Activated naive CD4-positive, alpha-beta T cell treated with anti-CD3 and anti-CD28 coated beads for 36 hours (primary cell): ENCODE data around the gene SUDS3. TPM values are rescaled to one million over a fixed set of nuclear protein-coding genes. Genes with fewer than 3 reads are reported as not detected.
A peak's percentile ranks its signal among the peaks of the same experiment; 100 is the strongest.

Experiments used
- CTCF ChIA-PET: fragments of 350-600 bp; sonication (Branson Sonifier 250); formaldehyde crosslinking; loops from one replicate; lab custom pipeline; 2021; ENCODE audit warnings: antibody characterized with exemption; lab: Charles Lee
- DNase-seq: peaks from one replicate; pipeline ENCODE4 v3.0.0-alpha.2; 2020
- H3K27ac Mint-ChIP-seq: one replicate; pipeline ENCODE4 v1.8.0; 2021; ENCODE audit warnings: mild to moderate bottlenecking, mixed read lengths
- H3K27me3 Mint-ChIP-seq: one replicate; pipeline ENCODE4 v1.8.0; 2021; ENCODE audit warnings: low read depth, mixed read lengths
- H3K36me3 Mint-ChIP-seq: one replicate; pipeline ENCODE4 v1.8.0; 2021; ENCODE audit warnings: low read depth, mixed read lengths
- H3K4me1 Mint-ChIP-seq: one replicate; pipeline ENCODE4 v1.8.0; 2021; ENCODE audit warnings: low read depth, mixed read lengths
- H3K4me3 Mint-ChIP-seq: one replicate; pipeline ENCODE4 v1.8.0; 2021; ENCODE audit warnings: mild to moderate bottlenecking, moderate library complexity, mixed read lengths
- H3K9me3 Mint-ChIP-seq: one replicate; pipeline ENCODE4 v1.8.0; 2021; ENCODE audit warnings: mixed read lengths
- intact Hi-C: fragments of 100-400 bp; cut with micrococcal nuclease; formaldehyde crosslinking; loops from one replicate; pipeline ENCODE4 v1.15.1; 2023
- total RNA-seq, 2 experiments: library from RNA; stranded (reverse); gene quantifications; one replicate each; pipeline ENCODE4 v1.2.3, GENCODE V29; 2021

SUDS3 gene
- total RNA-seq, 2 experiments from 2014 or later = 17.5 to 18.6 TPM

DNA sequence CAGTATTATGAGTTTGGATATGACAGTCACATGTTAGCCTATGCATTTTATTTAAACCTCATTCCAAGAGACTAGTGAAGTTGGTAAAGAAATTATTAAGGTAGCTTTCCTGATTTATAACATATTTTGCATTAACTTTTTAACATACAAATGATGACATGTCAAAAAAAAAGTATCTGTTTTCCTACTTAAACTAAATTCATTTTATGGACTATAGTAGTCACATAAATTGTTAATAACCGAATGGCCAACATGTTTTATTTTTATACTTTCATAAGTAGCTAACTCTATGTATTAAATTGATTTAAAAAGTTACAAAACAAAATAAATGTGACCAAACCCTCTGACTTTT lies 18.4 kb upstream of the SUDS3 start:
- DNase-seq = no peak
- intact Hi-C loops = loop anchor here (5.0 kb wide), 3 partner anchors 221 to 321 kb away; partner anchors contain the start of genes PEBP1 and WSB2
- peak overlapping the region; percentile 73 for H3K4me3 Mint-ChIP-seq
- H3K9me3 Mint-ChIP-seq = peaks cover 3% of the 10 kb centered on the region
- H3K36me3 Mint-ChIP-seq = peaks cover 12% of the 10 kb centered on the region
- peak overlapping the region; percentile 90 for H3K27ac Mint-ChIP-seq
- peaks cover 54% of the 10 kb centered on the region for H3K4me1 Mint-ChIP-seq
- CTCF ChIA-PET = interaction anchor here (0.6 to 3.4 kb wide), 8 partner anchors 14 to 175 kb away, joined by 3 to 38 read pairs (median 4); partner anchors contain the start of gene SUDS3
- H3K27me3 Mint-ChIP-seq = no peaks in the 10 kb centered on the region

DNA sequence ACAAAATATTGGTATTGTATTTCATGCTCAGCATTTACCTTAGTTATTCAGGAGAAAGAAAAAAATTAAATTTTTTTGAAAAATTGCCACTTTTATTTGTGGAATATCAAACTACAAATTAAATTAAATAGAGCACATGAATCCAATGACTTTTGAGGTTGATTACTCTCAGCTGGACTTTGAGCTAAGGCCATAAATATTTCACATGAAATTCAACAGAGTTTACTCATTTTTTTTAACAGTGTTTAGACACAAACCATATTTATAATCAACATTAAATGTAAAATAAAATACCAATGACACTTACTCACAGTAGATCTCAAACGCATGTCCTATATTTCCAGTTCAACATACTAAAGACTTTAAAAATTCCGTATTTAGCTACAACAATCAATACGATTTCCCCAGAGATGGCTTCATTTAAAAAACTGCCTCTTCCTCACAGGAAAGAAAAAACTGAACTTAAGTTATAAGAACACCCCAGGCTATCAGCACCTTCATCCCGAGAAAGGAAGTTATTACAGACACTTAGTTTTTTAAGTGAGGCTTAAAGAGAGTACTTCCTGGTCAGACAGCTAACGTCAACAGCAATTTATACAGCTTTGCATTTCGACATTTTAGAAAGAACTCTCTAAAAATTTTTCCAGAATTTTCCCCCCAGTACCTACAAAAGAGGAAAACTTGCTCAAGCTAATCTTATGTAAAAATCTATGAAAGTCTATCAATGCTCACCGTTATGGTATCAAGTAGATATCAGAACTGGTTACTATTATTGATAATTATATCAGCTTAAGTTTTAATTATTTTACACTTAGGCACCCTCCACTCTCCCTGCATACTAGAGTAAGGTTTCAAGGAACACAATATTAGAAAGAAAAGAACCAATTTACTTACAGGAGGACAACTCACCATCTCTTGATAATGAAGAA lies 17.5 kb upstream of the SUDS3 start:
- Mint-ChIP-seq H3K27me3 (no peaks in the 10 kb centered on the region), H3K9me3 (peaks cover 3% of the 10 kb centered on the region), H3K4me1 (peaks cover 48% of the 10 kb centered on the region), H3K4me3 (peak overlapping the region; percentile 85), H3K36me3 (peaks cover 6% of the 10 kb centered on the region), H3K27ac (peak overlapping the region; percentile 94)
- intact Hi-C loops = loop anchor here (1.0 to 5.0 kb wide), 6 partner anchors 14 to 322 kb away; partner anchors contain the start of genes PEBP1 and WSB2
- CTCF ChIA-PET = interaction anchor here (0.6 to 3.4 kb wide), 8 partner anchors 12 to 176 kb away, joined by 3 to 38 read pairs (median 4); partner anchors contain the start of gene SUDS3
- DNase-seq = no peak

DNA sequence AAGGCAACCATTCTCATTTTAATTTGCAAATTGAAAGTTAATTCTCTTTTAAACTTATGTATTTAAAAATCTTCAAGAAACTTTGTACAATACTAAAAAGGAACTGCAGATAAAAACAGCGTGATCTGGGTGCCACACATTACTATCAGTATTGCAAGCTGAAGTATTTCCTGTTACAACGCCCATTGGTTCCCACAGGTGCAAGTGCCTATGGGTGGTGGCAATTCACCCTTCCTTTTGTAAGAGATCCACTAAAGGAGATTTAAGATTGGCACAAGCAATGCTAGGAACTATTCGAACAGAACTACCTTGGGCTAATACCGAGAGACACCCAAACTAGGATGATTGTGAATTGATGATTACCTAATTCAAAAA lies 16.8 kb upstream of the SUDS3 start:
- Mint-ChIP-seq H3K4me3 (peak overlapping the region; percentile 85), H3K36me3 (peaks cover 3% of the 10 kb centered on the region), H3K9me3 (peaks cover 1% of the 10 kb centered on the region), H3K27ac (peak overlapping the region; percentile 94), H3K4me1 (peaks cover 43% of the 10 kb centered on the region), H3K27me3 (no peaks in the 10 kb centered on the region)
- DNase-seq = peak; percentile 65
- CTCF ChIA-PET = interaction anchor here (0.6 to 3.4 kb wide), 4 partner anchors 11 to 1911 kb away, joined by 3 to 38 read pairs (median 4); partner anchors contain the start of gene SUDS3
- intact Hi-C loops = loop anchor here (1.0 to 5.0 kb wide), 6 partner anchors 14 to 322 kb away; partner anchors contain the start of genes PEBP1 and WSB2

DNA sequence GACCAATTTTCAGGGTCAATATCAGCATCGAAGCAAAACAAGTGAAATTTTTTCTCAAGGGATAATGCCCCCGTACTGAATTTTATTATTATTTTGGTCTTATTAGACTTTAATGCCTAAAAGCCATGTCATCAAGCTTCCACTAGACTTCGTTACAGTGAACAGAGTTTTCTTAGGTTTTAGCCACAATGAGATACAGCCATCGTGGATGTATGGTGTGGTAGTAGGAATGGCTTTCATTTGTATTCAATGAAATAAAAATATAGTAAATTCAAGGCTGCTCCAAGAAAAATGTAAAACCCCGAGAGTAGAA lies 15.3 kb upstream of the SUDS3 start:
- no peaks in the 10 kb centered on the region for H3K9me3 Mint-ChIP-seq
- CTCF ChIA-PET = interaction anchor here (0.7 kb wide), 1 partner anchor 93 kb away, joined by 3 read pairs; no protein-coding TSS in a partner anchor
- H3K27me3 Mint-ChIP-seq = no peaks in the 10 kb centered on the region
- H3K4me3 Mint-ChIP-seq = no peak overlapping the region
- H3K36me3 Mint-ChIP-seq = no peaks in the 10 kb centered on the region
- H3K4me1 Mint-ChIP-seq = peaks cover 30% of the 10 kb centered on the region
- H3K27ac Mint-ChIP-seq = no peak overlapping the region
- no peak for DNase-seq
- intact Hi-C loops = no loop called here

DNA sequence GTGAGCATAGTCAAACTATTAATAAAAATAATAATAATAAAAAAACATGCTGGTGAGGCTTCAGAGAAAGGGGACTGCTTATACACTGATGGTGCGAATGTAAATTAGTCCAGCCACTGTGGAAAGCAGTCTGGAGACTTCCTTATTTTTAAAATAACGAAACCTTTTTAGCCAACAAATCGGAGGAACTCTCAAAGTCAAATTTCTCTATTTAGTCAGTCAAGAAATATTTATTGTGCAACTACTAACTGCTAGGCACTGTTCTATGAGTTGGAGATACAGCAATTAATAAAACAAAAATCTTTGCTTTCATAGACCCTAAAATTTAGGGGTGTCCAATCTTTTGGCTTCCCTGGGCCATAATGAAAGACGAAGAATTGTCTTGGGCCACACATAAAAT lies 14.5 kb upstream of the SUDS3 start:
- CTCF ChIA-PET = no interaction called here
- intact Hi-C loops = no loop called here
- Mint-ChIP-seq H3K36me3 (no peaks in the 10 kb centered on the region), H3K27ac (no peak overlapping the region), H3K9me3 (no peaks in the 10 kb centered on the region), H3K27me3 (no peaks in the 10 kb centered on the region), H3K4me3 (no peak overlapping the region), H3K4me1 (peaks cover 22% of the 10 kb centered on the region)
- DNase-seq = no peak

DNA sequence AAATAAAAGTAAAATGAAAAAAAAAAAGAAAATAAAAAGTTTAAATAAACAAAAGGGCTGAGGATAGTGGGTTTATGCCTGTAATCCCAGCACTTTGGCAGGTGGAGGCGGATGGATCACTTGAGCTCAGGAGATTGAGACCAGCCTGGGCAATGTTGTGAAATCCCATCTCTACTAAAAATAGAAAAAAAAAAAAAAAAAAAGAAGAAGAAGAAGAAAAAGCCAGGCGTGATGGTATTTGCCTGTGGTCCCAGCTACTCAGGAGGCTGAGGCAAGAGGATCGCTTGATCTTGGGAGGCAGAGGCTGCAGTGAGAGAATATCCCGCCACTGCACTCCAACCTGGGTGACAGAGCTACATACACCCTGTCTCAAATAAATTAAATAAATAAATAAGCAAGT lies 7.5 kb upstream of the SUDS3 start:
- Mint-ChIP-seq H3K27ac (no peak overlapping the region), H3K27me3 (no peaks in the 10 kb centered on the region), H3K4me1 (peaks cover 17% of the 10 kb centered on the region)

DNA sequence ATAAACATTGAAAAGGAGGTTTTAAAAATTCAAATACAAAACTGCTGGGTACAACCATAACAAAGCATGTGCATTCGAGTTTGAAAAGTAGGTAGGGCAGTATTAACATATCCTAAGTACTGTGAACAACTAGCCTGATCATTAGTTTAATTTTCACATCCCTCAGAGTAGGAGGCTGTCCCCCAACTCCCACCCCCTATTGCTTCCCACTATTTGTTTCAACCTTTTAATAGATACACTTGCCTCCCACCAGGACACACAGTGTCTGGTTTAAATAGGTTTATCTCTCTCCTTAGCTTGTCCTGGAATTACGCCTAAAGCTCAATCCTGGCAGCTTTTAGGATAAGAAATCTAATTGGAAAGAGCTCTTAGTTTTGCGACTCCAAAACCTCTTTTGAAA lies 5.8 kb upstream of the SUDS3 start:
- Mint-ChIP-seq H3K27me3 (no peaks in the 10 kb centered on the region), H3K36me3 (no peaks in the 10 kb centered on the region), H3K4me1 (peaks cover 31% of the 10 kb centered on the region), H3K27ac (no peak overlapping the region), H3K9me3 (no peaks in the 10 kb centered on the region), H3K4me3 (peak overlapping the region; percentile 95)
- intact Hi-C loops = loop anchor here (5.0 to 10.0 kb wide), 3 partner anchors 63 to 1634 kb away; partner anchors contain the start of gene FBXO21
- CTCF ChIA-PET = interaction anchor here (0.6 to 1.5 kb wide), 3 partner anchors 11 to 191 kb away, joined by 4 to 6 read pairs (median 4); no protein-coding TSS in a partner anchor
- DNase-seq = no peak

More for the DNA sequence above, 7.5 kb upstream of the SUDS3 start:
- intact Hi-C loops = no loop called here
- no peak overlapping the region for H3K4me3 Mint-ChIP-seq
- no peaks in the 10 kb centered on the region for H3K9me3 Mint-ChIP-seq
- no peak for DNase-seq
- no peaks in the 10 kb centered on the region for H3K36me3 Mint-ChIP-seq
- CTCF ChIA-PET = interaction anchor here (0.6 to 1.4 kb wide), 2 partner anchors 186 to 199 kb away, joined by 3 to 4 read pairs; no protein-coding TSS in a partner anchor

DNA sequence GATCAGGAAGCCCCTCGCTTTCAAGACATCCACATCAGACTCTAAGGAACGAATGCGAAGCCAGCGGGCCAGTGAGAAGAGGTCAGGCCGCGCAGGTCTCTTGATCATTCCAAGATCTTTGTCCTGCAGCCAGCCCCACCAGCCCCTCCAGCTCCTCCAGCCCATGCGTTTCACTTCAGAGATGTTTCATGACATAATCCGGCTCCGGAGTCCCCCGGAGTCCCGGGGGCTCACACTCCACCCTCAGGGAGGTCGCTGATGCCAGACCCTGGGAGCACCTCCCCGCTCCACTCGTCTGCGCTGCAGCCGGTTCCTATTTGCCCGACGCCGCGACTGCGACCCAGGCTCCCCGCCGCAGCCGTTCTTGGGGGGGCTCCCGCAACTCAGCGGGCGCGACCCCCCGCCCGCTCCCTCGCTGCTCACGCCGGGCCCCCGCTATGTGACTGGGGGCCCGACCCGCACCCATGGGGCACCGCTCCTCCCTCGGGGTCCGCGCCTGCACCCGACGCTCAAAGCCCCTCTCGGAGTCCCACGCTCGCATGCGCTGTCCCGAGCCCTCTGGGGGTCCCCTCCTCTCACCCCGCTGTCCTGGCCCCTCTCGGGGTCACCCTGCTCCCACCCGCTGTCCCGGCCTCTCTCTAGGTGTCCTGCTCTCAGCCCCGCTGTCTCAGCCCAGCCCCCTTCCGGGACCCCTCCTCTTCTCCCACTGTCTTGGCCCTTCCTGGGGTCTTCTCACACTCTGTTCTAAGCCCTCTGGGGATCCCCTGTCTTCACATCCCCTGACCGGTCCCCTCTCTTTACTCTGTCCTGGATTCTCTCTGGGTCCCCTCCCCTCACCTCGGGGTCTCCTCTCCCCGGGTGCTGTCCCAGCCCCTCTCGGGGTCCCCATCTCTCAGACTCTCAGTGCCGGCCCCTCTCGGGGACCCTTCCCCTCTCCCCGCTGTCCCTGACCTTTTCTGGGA lies 4.8 kb upstream of the SUDS3 start:
- no peak overlapping the region for H3K27ac Mint-ChIP-seq
- no peaks in the 10 kb centered on the region for H3K36me3 Mint-ChIP-seq
- intact Hi-C loops = loop anchor here (5.0 to 10.0 kb wide), 3 partner anchors 64 to 1633 kb away; partner anchors contain the start of gene FBXO21
- peak; percentile 13 for DNase-seq
- no peaks in the 10 kb centered on the region for H3K27me3 Mint-ChIP-seq
- no peaks in the 10 kb centered on the region for H3K9me3 Mint-ChIP-seq
- CTCF ChIA-PET = interaction anchor here (0.6 to 1.5 kb wide), 3 partner anchors 12 to 192 kb away, joined by 4 to 6 read pairs (median 4); no protein-coding TSS in a partner anchor
- H3K4me3 Mint-ChIP-seq = peak overlapping the region; percentile 95
- H3K4me1 Mint-ChIP-seq = peaks cover 36% of the 10 kb centered on the region

DNA sequence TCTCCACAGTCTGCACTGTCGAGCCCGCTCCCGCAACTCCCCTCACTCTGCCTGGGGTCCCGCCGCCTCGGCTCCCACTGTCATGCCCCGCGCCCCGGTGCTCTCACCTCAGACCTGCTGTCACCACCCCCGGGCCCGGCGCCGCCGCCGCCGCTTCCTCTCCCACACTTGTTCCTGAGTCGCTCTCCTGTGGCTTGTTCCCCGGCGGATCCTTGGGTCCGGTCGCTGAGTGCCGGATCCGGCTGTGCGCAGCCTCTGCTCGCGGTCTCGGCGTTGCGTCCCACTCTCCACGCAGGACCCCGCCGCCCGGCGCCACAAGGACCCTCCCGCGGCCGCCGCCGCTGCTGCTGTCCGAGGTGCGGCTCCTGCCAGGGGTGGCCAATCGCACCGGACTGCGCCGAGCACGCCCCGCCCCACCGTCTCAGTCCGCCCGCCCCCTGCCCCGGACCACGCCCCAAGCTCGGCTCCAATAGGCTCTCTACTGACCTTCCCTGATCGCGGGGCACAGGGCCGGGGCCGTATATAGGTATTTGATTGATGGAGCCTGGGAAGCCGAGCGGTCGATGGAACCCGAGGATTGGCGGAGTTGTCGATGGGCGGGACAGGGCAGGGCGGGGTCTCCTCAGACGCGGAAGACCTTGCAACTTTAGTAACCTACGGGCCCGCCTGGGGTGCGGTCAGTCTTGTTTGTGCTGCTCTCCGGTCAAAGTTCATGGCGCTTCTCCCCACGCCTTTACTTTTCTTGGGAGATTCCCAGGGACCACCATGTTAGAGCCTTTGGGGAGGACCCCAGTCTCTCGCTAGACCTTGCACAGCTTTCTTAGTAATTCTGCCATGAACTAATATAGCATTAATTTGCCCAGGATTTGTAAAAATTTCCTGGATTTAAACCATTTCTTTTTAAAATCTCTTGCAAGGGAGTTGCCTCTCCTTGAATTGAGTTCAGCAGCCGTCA lies 3.5 kb upstream of the SUDS3 start, which contains the start of gene TAOK3:
Gene TAOK3 (minus strand): TSS at position 367 of the 955 bp plus-strand sequence. CDS start 117,340 bp downstream, outside the sequence.
- Mint-ChIP-seq H3K36me3 (no peaks in the 10 kb centered on the region), H3K9me3 (no peaks in the 10 kb centered on the region), H3K4me1 (peaks cover 40% of the 10 kb centered on the region), H3K27me3 (no peaks in the 10 kb centered on the region), H3K4me3 (peak within 1 kb of the TSS; percentile 95), H3K27ac (peak within 1 kb of the TSS; percentile 89)
- DNase-seq = peak; percentile 98
- CTCF ChIA-PET = interaction anchor here (0.5 to 1.3 kb wide), 5 partner anchors 15 to 318 kb away, joined by 3 to 8 read pairs (median 4); no protein-coding TSS in a partner anchor
- intact Hi-C loops = loop anchor here (1.0 to 10.0 kb wide), 5 partner anchors 14 to 1632 kb away; partner anchors contain the start of gene FBXO21

DNA sequence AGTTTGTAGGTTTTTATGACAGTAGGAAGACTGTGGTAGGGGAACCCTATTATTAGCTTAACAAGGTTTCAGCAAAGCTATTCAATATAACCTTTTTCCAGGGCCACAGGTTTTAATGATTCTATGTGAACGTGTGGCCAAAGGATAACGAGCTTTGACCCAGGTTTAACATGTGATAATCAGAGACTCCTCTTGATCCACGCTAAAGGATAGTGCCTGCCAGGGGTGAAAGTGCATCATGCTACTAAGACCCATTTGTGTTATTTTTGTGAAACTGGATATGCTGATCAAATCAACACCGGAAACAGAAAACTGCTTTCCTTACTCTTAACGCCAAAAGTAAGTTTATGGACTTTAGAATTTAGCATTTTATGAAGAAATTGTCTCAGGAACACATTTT lies 2.7 kb upstream of the SUDS3 start:
- Mint-ChIP-seq H3K4me3 (peak overlapping the region; percentile 95), H3K27me3 (no peaks in the 10 kb centered on the region), H3K27ac (peak overlapping the region; percentile 89), H3K4me1 (peaks cover 44% of the 10 kb centered on the region), H3K9me3 (no peaks in the 10 kb centered on the region), H3K36me3 (no peaks in the 10 kb centered on the region)
- intact Hi-C loops = loop anchor here (1.0 to 10.0 kb wide), 5 partner anchors 14 to 1631 kb away; partner anchors contain the start of gene FBXO21
- no peak for DNase-seq
- CTCF ChIA-PET = interaction anchor here (1.0 to 1.3 kb wide), 4 partner anchors 16 to 252 kb away, joined by 3 to 8 read pairs (median 4); no protein-coding TSS in a partner anchor
